Non-pigmented ciliary epithelial cell (primary cell): ENCODE data around the gene PRICKLE4.
"Not testable (repeated sequence)": the region's sequence is repeated elsewhere in the genome, so short reads cannot be mapped to it uniquely, and the experiment has no call there.

Experiments used
- DNase-seq: peaks from one replicate; pipeline ENCODE4 v3.0.0-alpha.2; 2010; ENCODE audit warnings: low read depth

Gene PRICKLE4

DNA sequence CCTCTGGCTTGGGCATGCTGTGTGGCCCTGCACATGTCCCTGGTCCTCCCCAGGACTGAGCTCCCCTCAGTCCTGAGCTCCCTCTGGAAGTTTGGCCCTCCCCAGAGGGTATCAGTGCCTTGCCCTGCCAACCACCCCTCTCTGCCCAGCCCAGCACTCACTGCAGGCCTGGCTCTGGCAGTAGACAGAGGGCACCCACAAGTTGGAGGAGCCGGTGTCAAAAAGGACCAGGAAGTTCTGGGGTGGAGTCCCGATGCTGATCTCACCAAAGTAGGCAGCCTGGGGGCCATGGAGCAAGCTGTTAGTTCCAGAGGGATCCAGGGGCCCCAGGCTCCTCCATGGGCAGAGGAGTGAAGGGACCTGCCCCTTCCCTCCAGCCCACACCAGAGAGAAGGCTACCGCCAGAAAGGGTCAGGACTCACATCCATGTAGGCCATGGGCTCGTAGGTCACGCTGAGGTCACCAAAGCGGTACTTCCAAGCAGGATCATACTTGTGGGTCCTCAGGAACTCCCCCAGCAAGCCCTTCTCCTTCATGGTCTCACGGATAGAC, 36.3 kb upstream of the PRICKLE4 start:
- no peak for DNase-seq

DNA sequence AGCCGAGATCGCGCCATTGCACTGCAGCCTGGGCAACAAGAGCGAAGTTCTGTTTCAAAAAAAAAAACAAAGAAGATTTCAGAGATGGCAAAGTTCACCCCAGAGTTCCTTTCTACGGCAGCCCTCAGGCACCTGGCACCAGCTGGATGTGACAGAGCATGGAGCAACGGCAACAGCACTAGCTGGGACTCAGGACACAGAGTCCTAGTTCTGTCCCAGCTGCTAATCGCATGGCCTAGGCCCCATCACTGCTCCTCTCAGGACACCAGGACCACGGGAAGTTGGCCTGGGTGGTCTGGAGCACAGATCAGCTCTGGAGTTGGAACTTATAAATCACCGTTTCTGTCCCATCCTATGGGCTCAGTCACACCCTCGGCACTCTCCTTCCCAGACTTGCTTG, 34.5 kb upstream of the PRICKLE4 start:
- no peak for DNase-seq

DNA sequence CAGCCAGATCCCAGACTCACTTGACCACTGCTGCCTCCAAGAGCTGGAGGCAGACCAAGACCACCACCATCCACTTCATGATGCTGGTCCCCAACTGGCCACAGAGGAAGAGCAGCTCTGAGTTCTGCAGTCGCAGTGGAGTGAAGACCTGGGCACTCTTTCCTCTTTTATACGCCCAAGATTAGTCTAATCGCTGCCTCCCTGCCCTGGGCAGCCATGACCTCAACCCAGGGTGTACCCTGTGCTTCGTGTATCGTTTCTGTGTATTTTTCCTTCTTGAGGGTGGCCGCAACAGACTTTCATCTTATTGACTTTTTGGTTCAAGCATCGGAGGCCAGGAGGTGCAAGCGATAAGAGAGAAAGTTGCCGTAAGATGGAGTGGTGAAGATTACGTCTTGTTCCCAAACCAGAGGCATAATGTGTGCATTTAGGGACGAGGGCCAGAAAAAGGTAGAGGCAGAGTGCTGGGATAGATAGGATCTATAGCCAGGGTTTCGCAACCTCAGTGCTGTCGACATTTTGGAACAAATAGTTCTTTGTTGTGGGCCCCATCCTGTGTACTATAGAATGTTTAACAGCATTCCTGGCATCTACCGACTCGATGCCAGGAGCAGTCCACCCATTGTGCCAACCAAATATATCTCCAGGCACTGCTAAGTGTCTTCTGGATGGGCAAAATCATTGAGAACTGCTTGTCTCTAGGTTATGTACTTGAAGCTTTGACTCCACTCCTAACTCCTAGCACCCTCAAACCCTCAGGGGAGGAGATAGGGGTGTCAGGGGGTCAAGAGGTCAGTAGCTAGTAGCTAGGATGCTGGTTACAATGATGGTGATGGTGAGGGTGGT, 33.1 kb upstream of the PRICKLE4 start, which contains the start of gene PGC:
Gene PGC, minus strand, starts transcription at position 142 of the 846 bp plus-strand sequence. Its CDS starts 63 bp downstream, at position 79.
- no peak for DNase-seq

DNA sequence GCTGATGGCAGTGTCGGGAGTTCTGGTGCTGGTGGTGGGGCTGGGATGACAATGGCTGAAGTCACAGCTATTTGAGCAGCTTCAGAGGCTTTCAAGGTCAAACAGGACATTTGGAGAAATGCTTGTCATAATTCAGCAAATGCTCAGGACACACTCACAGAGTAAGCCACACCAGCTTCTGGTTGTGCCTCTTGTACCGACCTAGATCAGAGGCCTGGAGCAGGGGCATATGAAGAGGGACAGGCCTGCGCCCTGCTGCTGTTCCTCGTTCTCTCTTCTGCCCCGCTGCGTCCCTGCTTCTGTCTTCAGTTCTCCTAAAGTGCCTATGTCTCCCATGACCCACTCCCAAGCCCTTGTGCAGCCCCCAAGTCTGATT, 32.5 kb upstream of the PRICKLE4 start:
- DNase-seq: no peak

DNA sequence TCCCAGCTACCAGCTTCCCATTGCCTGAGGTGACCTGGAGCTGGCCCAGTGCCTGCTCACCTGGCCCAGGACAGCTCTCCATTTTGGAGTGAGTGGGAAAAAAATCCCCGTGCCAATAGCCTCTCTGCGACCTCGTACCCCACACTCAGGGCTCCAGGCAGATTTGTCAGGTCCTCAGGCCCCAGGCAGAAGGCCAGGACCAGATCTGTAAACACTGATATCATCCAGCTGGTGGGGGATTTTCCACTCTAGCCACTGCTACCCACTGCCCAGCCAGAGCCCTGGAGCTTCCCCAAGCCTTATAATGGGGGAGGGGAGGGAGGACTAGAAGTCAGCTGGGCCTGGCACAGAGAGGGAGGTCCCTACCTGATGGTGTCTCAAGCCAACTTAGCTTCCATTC, 32.0 kb upstream of the PRICKLE4 start:
- DNase-seq: no peak

DNA sequence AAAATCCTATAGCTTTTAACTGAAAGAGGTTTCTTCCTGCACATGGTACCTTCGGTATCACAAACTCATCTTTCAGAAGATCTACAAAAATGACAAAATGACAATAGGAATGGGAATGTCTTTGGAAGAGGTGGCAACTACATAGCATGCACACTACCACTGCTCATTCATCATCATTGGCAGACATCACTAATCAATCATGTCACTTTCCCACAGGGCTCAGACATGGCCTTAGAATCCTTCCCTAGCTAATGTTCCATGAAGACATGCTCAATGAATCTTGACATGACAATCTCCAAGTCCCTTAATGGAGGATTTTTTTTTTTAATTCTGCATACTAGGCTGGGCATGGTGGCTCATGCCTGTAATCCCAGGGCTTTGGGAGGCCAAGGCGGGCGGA, 30.2 kb upstream of the PRICKLE4 start:
- no peak for DNase-seq

DNA sequence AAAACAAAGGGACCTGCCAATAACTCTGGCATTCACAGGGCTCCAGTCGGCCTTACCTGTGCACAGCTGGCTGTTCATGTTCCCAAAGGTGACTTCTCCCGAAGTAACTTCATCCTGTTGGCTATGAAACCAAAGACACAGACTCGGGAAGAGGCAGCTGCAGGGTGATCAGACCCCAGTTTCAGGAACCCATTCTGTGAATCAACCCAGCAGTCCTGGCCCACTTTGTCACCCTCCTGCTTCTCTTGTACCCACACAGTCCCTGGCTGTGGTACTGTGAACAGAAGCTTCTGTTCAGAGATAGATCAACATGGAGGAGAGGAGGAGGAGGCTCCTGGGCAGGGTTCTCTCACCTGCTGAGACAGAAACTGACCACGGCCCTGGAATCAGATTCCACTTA, 24.7 kb upstream of the PRICKLE4 start:
- no peak for DNase-seq

DNA sequence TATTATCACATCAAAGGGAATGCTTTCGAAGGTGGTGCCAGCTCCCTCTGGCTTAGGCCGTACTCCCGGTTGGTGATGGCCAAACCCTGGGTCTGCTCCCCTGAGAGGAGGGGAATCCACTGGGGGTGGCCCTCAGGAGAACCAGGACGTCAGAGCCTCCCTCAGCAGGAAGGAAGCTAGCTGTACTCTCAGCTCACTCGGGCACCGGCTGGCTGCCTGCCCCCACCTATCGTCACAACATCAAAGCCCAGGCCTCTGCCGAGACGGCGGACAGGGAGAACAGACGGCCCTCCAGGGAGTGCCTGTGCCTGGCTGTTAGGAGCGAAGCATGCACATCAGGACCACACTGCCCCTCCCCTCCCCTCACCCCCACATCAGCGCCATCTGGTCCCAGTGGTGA, 24.2 kb upstream of the PRICKLE4 start:
- no peak for DNase-seq

DNA sequence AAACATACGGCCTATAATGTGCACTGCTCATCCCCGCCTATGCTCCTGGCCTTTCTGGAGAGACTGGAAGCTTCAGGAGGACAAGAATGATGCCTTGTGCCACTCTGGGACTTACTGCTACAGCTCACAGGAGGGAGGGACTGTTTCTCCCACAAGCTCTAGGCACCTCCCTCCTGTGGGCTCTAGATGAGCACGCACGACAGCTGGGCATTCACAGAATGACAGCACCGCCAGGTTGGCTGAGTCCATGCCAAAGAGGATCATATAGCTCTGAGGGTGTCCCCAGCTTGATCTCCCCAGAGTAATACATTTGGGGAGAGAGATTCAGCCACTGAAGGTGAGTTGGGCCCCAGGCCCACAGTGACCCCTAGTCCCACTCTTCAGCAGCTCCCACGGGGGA, 23.3 kb upstream of the PRICKLE4 start:
- no peak for DNase-seq

DNA sequence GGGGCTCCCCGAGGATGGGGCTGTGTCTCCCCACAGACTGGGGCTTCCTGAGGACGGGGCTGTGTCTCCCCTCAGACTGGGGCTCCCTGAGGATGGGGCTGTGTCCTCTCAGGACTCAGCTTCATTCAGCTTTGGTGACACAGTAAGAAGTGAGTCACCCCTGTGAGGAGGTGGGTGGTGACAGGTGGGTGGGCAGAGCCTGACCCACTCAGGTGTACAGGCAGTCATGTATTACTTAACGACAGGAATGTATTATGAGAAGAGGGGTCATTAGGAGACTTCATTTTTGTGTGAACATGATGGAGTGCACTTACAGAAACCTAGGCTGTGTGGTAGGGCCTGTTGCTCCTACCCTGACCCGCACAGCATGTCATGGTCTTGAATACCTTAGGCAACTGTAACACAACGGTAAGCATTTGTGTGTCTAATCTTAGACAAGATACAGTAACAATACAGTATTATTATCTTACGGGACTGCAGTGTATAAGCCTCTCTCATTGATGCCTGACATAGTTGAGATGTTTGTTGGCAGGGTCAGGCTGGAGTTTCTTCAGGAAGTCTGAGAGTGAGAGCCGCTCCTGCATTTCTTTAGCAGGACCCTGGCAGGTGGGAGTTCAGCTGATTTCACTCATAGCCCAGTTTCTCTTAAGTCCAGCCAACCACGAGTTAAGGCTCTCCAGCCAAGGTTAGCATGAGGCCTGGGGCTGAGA, 22.5 kb upstream of the PRICKLE4 start:
- no peak for DNase-seq

DNA sequence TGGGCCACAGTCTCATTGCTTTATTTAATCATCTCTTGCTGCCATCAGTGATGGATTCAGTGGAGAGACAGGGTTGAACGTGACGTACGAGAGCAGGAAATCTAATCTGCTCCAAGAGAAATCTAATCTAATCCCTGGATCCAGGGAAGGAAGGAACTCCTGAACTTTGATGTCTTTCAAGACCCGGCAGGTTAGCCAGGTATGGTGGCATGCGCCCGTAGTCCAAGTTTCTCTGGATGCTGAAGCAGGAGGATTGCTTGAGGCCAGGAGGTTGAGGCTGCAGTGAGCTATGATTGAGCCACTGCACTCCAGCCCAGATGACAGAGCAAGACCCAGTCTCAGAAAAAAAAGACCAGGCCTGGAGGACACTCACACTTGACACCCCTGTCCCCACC, 21.9 kb upstream of the PRICKLE4 start:
- no peak for DNase-seq

DNA sequence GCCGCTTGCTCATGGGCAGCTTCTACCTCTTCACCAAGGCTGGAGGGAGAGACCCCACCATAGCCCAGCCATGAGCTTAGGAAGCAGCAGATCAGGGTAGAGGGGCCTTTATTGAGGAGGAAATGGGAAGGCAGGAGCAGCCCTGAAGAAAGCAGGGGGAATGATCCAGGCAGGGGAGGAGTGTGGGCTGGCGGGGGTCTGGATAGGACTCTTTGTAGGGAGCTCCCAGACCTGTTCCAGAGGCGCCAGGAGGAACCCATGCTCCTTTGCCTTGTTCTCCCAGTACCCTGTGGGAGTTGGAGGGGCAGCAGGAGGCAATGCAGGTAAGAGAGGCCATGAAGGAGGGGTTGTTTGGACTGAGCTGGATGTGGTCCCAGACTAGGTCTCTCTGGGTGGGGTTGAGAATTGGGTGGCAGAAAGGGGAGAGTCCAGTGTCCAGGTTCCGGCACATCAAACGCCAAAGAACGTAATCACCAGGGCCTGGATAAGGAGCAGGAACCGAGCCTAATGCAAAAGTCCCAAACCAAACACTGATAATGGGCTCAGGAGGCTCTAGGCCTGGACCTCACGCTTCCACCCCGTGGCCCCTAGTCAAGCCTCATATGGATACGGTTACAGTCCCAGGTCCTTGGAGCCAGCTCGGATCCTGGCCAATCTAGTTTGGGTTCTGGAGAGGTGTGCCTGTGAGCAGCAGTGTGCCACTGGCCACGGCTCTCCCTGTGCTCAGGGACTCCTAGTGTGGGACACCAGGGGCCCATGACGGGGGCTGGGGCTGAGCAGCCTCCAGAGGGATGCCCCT, 21.3 kb upstream of the PRICKLE4 start:
- no peak for DNase-seq

DNA sequence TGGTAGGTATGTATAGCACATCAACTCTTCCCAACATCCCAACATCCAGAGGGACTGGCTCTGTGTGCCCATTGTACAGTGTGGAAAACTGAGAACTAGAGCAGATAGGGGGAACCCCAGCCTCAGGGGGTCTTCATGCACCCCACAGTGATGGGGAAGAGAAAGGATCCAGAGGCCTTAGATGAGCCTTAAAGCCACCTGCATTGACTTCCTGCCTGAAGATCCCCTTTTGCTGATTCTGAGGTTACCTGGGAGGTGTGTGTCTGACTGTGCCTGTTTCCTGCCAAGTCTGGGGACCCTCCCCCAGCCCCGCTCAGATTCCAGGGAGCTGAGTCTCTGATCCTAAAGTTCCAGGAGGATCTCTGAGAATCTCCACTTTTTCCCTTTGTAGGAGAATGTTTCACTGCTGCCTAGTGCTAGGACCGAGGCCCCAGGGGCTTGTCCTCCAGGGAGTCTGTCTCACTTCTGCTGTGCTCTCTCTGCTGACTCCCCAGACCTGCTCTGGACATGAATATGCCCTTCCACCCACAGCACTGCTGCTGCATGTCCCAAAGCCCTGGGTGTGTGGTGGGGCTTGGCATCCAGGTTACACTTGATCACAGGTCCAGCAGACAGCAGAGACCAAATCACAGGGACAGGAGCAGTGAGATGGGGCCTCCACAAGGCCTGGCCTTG, 20.5 kb upstream of the PRICKLE4 start:
- DNase-seq: no peak

DNA sequence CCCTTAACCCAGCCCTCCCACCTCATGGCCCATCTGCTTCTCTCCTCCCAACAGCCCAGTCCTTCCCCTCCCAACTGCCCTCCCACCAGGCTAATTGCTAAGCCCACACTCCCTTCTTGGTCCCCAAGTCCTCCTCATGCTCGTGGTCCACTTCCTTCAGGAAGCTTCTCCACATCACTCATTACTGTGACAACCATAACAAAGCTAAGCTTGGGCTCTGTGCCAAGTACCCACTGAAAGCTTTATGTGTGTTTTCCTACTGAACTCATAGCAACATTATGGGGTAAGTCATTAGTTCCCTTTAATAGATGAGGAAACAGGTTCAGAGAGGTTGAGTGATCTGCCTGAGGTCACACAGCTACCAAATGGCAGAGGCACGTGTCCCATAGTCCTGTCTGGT, 17.1 kb upstream of the PRICKLE4 start:
- no peak for DNase-seq

DNA sequence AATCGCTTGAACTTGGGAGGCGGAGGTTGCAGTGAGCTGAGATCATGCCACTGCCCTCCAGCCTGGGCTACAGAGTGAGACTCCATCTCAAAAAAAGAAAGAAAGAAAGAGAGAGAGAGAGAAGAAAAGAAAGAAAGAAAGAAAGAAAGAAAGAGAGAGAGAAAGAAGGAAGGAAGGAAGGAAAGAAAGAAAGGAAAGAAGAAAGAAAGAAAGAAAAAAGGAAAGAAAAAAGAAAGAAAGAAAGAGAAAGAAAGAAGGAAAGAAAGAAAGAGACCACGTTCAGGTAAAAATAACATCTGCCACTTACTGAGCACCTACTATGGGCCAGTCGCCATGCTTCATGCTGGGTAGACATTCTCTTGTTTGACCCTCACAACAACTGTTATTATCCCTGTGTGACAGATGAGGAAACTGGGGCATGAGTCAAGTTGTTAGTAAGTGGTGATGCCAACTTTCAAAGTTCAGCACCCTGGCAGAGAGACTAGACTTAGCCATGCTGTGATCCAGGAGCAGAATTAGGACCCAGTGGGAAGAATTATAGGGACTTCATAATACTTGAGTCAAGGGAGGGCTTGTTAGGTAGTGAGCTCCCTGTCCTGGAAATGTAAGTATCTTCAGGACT, 14.4 kb upstream of the PRICKLE4 start:
- not testable (repeated sequence) for DNase-seq

DNA sequence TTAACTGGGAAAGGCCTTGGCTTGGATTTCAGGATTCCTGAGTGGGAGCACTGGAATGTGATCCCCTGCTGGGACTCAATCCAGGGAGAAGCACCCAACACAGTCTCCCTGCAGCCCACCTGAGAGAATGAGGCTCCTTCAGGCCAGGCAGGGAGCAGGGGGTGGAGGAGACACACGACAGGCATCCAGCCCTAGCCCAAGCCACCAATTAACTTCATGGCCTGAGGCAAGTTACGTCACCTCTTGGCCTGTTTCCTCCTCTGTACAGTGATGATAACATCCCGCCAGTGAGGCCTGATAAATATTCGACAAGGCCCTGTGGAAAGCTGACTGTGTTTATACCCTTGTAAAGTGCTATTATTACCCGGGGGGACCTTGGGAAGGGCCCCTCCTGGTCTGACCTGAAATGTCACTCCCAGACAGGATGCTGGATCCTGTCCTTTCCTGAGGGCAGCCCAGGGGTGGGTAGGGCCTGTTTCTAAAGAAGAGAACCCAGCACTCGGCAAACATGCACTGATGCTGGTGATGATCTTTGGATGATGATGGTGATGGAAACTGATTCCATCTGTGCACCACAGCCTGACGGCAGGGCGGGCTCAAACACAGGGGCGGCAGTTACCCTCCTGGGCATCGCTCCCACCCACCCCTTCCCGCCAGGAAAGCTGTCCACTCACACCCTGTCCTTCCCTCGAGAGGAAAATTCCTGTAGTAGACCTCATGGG, 13.3 kb upstream of the PRICKLE4 start:
- no peak for DNase-seq

DNA sequence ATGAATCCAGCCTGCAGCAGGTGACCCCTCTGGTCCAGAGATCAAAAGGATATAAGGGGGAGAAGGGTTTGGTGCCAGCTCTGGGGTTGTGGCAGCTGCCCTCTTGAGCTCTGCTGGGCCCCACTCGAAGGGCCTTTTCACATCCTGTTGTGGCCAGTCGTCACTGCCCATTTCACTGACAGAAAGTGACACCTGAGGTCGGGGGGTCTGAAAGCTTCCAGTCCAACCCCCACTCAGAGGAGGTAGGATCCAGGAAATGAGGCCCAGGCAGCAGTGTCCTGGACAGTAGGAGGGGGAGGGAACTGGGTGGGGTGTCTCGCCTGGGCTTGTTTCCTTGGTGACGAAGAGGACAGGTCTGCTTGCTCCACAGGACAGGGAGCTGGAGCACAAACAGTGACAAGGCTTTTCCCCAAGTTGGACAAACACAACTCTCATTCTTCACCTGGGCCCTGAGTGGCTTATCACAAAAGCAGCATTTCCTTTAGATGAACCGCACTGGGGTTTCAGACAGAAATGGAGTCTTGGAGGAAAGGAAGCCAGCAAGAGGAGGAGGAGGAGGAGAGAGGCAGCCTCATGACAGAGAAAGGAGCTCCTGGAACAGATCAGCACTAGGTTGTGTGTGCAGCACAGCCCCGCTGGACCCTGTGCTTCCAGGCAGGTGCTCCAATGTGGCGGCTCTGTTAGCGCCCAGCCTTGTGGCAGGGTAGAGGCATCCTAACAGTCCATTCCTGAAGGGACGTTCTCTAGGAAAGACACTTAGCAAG, 11.9 kb upstream of the PRICKLE4 start:
- no peak for DNase-seq

DNA sequence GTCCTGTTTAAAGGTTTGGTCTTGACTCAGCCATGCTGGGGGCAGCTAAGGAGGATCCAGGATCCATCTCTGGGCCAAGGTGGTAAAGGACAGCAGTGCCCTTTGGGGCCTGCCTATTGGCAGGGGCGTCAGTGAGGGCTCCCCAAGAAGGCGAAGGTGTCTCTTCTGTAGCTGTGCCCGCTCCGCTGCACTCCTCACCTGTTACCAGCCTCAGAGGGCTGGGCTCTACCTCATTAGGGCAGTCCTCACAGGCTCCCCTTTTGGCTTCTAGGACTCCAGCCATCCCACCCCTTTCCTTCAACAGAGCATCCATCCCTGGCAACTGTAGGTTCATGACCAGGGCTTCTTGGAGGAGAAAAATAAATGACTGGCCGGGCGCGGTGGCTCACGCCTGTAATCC, 11.2 kb upstream of the PRICKLE4 start:
- no peak for DNase-seq

DNA sequence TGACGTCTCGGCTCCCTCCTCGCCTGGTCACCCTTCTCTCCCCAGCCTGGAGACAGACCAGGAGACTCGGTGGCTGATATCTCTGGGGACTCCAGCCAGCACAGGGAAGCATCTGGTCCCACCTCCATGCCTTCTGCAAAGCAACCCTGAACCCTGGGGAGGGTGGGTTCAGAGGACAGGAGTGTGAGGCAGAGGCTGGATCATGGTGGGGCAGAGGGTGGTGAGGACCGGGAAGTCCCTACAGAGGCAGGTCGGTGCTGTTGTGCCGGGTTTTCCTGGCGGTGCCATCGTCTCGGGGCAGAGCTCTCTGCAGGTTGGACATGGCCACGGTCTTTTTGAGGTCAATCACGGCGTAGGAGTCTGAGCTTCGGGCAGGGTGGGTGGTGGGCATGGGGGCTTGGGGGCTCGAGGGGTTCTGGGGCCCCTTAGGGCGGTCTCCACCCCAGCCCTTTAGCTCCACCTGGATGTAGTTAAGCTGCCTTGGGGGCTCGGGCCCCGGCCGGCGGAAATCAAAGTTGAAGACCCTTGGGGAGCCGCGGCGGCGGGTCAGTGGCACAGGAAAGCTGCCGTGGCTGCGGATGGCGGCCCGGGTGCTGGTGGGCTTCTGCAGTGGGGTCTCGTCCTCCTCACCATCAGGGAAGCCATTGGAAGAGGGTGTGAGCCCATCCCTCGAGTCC, 10.1 kb upstream of the PRICKLE4 start:
- no peak for DNase-seq
